Activated CD8-positive, alpha-beta T cell treated with anti-CD3 and anti-CD28 coated beads for 36 hours (primary cell): ENCODE measurements around the gene EPYC. TPM values are rescaled to one million over a fixed set of nuclear protein-coding genes. Genes with fewer than 3 reads are reported as not detected.

Source experiments
- ATAC-seq: fragments of 200-7000 bp; cut with Tn5 transposase; one replicate; pipeline ENCODE4 v1.10.0; 2021; ENCODE audit warnings: mild to moderate bottlenecking, moderate library complexity
- CTCF ChIA-PET: fragments of 350-600 bp; sonication (Branson Sonifier 250); formaldehyde crosslinking; loops from one replicate; lab custom pipeline; 2021; ENCODE audit warnings: antibody characterized with exemption; lab: Charles Lee
- POLR2A ChIA-PET: fragments of 350-600 bp; sonication (Branson Sonifier 250); formaldehyde crosslinking; loops from one replicate; lab custom pipeline; 2021; ENCODE audit warnings: antibody characterized with exemption; lab: Charles Lee
- DNase-seq: peaks from one replicate; pipeline ENCODE4 v3.0.0-alpha.2; 2020
- H3K27ac Mint-ChIP-seq: one replicate; pipeline ENCODE4 v1.8.0; 2021; ENCODE audit warnings: mild to moderate bottlenecking, mixed read lengths
- H3K27me3 Mint-ChIP-seq: one replicate; pipeline ENCODE4 v1.8.0; 2021; ENCODE audit warnings: mixed read lengths
- H3K36me3 Mint-ChIP-seq: one replicate; pipeline ENCODE4 v1.8.0; 2021; ENCODE audit warnings: low read depth, mixed read lengths
- H3K4me1 Mint-ChIP-seq: one replicate; pipeline ENCODE4 v1.8.0; 2021; ENCODE audit warnings: low read depth, mixed read lengths
- H3K4me3 Mint-ChIP-seq: one replicate; pipeline ENCODE4 v1.8.0; 2021; ENCODE audit warnings: mild to moderate bottlenecking, moderate library complexity, mixed read lengths
- H3K9me3 Mint-ChIP-seq: one replicate; pipeline ENCODE4 v1.8.0; 2021; ENCODE audit warnings: mixed read lengths
- CTCF ChIP-seq: fragments of 200-600 bp; IDR thresholded peaks from one replicate; pipeline ENCODE4 v1.8.0; 2022; ENCODE audit warnings: antibody characterized with exemption, mild to moderate bottlenecking
- intact Hi-C: fragments of 100-400 bp; cut with micrococcal nuclease; formaldehyde crosslinking; loops from one replicate; pipeline ENCODE4 v1.10.0; 2022
- total RNA-seq, 2 experiments: library from RNA; stranded (reverse); gene quantifications; one replicate each; pipeline ENCODE4 v1.2.3, GENCODE V29; 2021

The EPYC gene
- total RNA-seq, 2 experiments from 2014 or later = not detected

GRCh38 chr12:90964616-90965015 is 40.2 kb downstream of the EPYC start:
- intact Hi-C loops = no loop called here
- Mint-ChIP-seq H3K9me3 (no peaks in the 10 kb centered on the region), H3K4me3 (no peak overlapping the region), H3K27me3 (peaks cover 6% of the 10 kb centered on the region), H3K36me3 (no peaks in the 10 kb centered on the region), H3K27ac (no peak overlapping the region), H3K4me1 (no peaks in the 10 kb centered on the region)
- ChIA-PET POLR2A (no interaction called here), CTCF (no interaction called here)
- TF ChIP-seq CTCF = no peak
- ATAC-seq = no peak
- no peak for DNase-seq

GRCh38 chr12:90963946-90964345 is 40.8 kb downstream of the EPYC start:
- no peaks in the 10 kb centered on the region for H3K9me3 Mint-ChIP-seq
- H3K27me3 Mint-ChIP-seq = peaks cover 6% of the 10 kb centered on the region
- ChIA-PET POLR2A (no interaction called here), CTCF (no interaction called here)
- no peak for DNase-seq
- no peaks in the 10 kb centered on the region for H3K36me3 Mint-ChIP-seq
- H3K4me1 Mint-ChIP-seq = no peaks in the 10 kb centered on the region
- H3K27ac Mint-ChIP-seq = no peak overlapping the region
- no peak for TF ChIP-seq CTCF
- H3K4me3 Mint-ChIP-seq = no peak overlapping the region
- ATAC-seq = no peak
- intact Hi-C loops = no loop called here

- no peak overlapping the region for H3K27ac Mint-ChIP-seq
- DNase-seq (no peak), ATAC-seq (no peak)
- intact Hi-C loops = no loop called here
- peaks cover 1% of the 10 kb centered on the region for H3K27me3 Mint-ChIP-seq
- no peak for TF ChIP-seq CTCF
- H3K4me3 Mint-ChIP-seq = no peak overlapping the region
- no peaks in the 10 kb centered on the region for H3K36me3 Mint-ChIP-seq
- no peaks in the 10 kb centered on the region for H3K9me3 Mint-ChIP-seq
- POLR2A ChIA-PET = no interaction called here
- H3K4me1 Mint-ChIP-seq = no peaks in the 10 kb centered on the region
- CTCF ChIA-PET = interaction anchor here (1.3 kb wide), 1 partner anchor 394 kb away, joined by 4 read pairs; no protein-coding TSS in a partner anchor
Observed at GRCh38 chr12:90961154-90961553, 43.6 kb downstream of the EPYC start.

GRCh38 chr12:90959538-90960139 is 45.1 kb downstream of the EPYC start:
- ChIA-PET POLR2A (no interaction called here), CTCF (interaction anchor here (0.7 to 1.3 kb wide), 3 partner anchors 10 to 105 kb away, joined by 3 to 6 read pairs (median 3); no protein-coding TSS in a partner anchor)
- Mint-ChIP-seq H3K36me3 (no peaks in the 10 kb centered on the region), H3K27me3 (peaks cover 1% of the 10 kb centered on the region), H3K27ac (no peak overlapping the region), H3K9me3 (no peaks in the 10 kb centered on the region), H3K4me3 (no peak overlapping the region), H3K4me1 (no peaks in the 10 kb centered on the region)
- DNase-seq = peak; percentile 16
- intact Hi-C loops = no loop called here
- ATAC-seq = peak; percentile 49
- peak; percentile 81 for TF ChIP-seq CTCF

- no peak overlapping the region for H3K4me3 Mint-ChIP-seq
- H3K36me3 Mint-ChIP-seq = no peaks in the 10 kb centered on the region
- no peaks in the 10 kb centered on the region for H3K9me3 Mint-ChIP-seq
- intact Hi-C loops = no loop called here
- ChIA-PET POLR2A (no interaction called here), CTCF (interaction anchor here (0.8 to 1.3 kb wide), 5 partner anchors 10 to 1334 kb away, joined by 3 to 6 read pairs (median 3); no protein-coding TSS in a partner anchor)
- H3K4me1 Mint-ChIP-seq = no peaks in the 10 kb centered on the region
- no peak for TF ChIP-seq CTCF
- no peak overlapping the region for H3K27ac Mint-ChIP-seq
- DNase-seq (no peak), ATAC-seq (no peak)
- peaks cover 1% of the 10 kb centered on the region for H3K27me3 Mint-ChIP-seq
Observed at GRCh38 chr12:90959032-90959431, 45.7 kb downstream of the EPYC start.
